HG03196 (cell line): ENCODE results near the gene TFAP2C.
"Not testable (repeated sequence)": the region's sequence is repeated elsewhere in the genome, so short reads cannot be mapped to it uniquely, and the experiment has no call there.

ENCODE experiments used
- ATAC-seq: cut with Tn5 transposase; IDR thresholded peaks from one replicate; pipeline ENCODE4 v1.9.1; 2021; ENCODE audit not compliant: unreplicated experiment

TFAP2C gene

GRCh38 chr20:56637576-56637975, 8.5 kb downstream of the TFAP2C start:
- ATAC-seq: no peak

DNA sequence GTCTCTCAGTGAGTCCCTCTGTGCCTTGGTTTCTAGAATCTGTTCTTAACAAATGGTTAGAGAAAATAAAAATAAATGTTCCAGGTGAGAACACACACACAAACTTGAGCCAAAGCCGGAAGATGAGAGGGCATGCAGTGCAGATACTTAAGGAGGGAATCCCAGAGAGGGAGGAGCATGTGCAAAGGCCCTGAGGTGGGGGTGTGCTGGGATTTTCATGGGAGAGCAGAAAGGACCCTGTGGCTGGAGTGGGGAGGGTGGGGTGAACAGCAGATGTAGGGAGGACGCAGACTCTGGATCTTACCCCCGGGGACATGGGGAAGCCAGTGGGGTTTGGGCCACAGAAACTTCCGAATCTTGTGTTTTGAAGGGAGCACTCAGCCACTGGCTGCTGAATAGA, 17.5 kb downstream of the TFAP2C start:
- no peak for ATAC-seq

GRCh38 chr20:56653211-56653610, 24.1 kb downstream of the TFAP2C start:
- no peak for ATAC-seq

GRCh38 chr20:56656632-56657031, 27.5 kb downstream of the TFAP2C start:
- no peak for ATAC-seq

- no peak for ATAC-seq
These were observed 28.8 kb downstream of the TFAP2C start for GRCh38 chr20:56657879-56658278.

GRCh38 chr20:56658341-56658947, 29.3 kb downstream of the TFAP2C start:
- ATAC-seq: not testable (repeated sequence)

GRCh38 chr20:56663660-56664059, 34.6 kb downstream of the TFAP2C start:
- ATAC-seq: no peak

DNA sequence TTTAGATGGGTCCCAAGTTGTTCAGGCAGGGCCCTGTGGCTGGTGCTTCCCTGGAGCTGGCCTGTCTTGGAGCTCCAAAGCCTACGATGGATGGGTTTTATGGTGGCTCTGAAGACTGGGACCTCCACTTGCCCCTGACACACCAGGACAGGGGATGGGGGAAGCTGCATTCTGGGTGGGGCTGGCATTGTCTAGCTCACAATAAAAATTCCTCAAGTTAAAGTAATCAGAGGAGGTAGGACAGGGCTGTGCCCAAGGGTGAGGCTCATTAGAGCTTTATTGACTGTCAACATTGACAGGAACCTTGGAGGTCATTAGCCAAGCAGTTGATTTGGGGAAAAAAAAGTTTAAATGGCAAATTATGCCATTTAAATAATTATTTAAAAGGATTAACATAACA, 35.7 kb downstream of the TFAP2C start:
- ATAC-seq: no peak

DNA sequence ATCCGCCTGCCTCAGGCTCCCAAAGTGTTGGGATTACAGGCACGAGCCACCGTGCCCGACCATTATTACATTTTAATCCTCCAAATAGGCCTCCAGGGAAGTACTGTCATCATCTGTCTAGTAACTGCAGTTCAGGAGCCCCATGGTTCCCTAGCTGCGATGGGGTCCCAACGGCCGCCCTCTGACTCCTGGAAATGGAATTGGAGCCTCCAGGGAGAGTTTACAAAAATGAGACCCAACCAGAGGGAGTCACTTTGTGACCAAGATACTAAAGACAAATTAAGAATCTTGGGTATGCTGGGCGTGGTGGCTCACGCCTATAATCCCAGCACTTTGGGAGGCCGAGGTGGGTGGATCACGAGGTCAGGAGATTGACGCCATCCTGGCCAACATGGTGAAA, 36.7 kb downstream of the TFAP2C start:
- ATAC-seq: no peak

DNA sequence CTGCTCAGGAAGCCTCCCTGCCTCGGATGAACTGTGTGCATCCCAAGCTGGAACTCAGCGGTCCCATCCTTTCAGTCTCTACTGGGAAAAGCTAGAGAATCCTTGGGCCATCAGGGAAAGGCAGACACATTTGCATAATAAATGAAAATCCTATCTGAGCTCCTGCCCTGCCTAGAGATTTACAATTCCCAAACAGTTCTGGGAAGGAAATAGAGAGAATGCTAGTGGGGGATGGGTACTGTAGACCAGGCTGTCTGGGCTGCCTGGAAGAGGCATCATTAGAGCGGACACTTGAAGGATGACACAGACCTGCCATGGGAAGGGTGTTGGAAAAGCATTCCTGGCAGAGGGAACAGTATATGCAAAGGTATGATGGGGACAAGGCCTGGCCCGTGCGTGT, 44.3 kb downstream of the TFAP2C start:
- ATAC-seq: no peak

- ATAC-seq: no peak
These were observed 46.9 kb downstream of the TFAP2C start for GRCh38 chr20:56676001-56676400.

DNA sequence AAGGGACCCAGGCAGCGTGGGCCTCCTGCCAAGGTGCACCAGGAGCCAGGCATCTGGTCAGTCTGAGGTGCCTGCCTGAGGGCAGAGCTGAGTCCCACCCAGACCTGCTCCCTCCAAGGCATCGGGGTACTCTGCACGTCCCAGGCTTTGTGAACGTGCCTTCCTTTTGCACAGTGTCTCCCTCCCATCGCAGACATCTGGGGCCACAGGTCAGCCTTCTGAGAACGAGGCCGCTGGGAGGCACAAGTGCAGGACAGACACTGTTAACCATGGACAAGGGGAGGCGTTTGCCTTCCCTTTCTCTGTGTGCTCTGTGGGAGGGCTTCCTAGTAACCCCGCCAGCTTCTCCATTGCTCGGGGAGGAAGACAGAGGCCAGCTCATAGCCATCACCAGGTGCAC, 47.6 kb downstream of the TFAP2C start:
- no peak for ATAC-seq

- no peak for ATAC-seq
These were observed 54.2 kb downstream of the TFAP2C start for GRCh38 chr20:56683077-56683865.

DNA sequence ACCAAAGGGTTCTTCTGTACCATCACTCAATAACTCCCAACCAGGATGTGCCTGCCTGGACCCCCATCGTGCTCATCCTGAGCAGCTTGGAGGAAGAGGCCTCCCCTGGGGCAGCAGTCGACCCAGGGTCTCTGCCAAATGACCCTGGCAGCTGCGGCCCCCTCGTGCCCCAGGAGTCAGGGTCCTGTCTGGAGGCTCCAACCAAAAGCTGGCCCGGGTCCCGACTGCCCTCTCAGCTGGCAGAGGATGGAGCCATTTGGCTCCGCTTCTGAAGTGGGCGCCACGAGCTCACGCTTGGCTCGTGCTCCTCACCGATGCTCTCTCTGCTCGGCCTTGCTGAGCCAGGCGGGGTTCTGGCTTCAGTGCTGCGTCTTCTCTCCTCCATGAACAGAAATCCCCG, 56.8 kb downstream of the TFAP2C start:
- no peak for ATAC-seq

- no peak for ATAC-seq
These were observed 58.0 kb downstream of the TFAP2C start for GRCh38 chr20:56687061-56687460.

DNA sequence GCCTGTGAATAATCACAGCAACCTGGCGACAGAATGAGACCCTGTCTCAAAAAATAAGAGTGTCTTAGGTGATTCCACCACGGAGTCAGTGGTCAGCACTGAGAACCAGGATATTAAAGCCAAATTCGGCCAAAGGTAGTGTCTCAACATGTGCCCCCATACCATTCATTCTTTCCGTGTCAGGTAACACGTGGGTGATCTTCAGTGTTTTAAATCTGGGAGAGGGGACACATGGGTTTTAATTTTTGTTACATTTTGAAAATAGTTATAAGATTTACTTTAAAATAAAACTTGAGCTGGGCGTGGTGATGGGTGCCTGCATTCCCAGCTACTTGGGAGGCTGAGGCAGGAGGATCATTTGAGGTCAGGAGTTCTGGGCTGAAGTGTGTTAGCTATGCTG, 59.0 kb downstream of the TFAP2C start:
- no peak for ATAC-seq
